Astrocyte (in vitro differentiated cells and primary cell): ENCODE measurements around the gene OR56A1.

ENCODE experiments used
- EZH2 ChIP-seq: IDR thresholded peaks from 2 replicates; pipeline ENCODE4 v1.6.1; 2012; ENCODE audit warnings: mild to moderate bottlenecking, low read length, inconsistent platforms; ENCODE audit not compliant: insufficient read depth
- TF ChIP-seq, protein P1 (sequence below): IDR thresholded peaks from 2 replicates; pipeline ENCODE4 v1.5.1; 2011; ENCODE audit warnings: low read depth, mild to moderate bottlenecking, inconsistent platforms, low read length, moderate library complexity; ENCODE audit not compliant: insufficient read depth

DNA sequence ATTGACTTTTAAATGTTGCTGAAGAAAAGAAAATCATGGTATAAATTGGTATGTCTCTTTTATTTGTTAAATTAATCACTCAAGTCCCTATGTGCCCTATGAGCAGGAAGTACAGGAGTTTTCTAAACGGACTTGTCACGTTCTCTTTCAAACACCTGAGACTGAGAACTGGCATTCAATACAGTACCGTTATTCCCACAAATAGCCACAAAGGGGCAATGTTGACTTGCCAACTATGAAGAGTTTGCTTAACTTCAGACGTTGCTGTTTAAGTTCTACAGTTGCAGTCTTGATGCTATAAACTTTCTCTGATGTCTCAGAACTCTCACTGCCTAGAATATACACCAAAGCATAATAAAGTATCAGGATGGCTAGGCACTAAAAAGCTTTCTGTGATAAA lies 7.6 kb downstream of the OR56A1 start:
- TF ChIP-seq, protein P1, sequence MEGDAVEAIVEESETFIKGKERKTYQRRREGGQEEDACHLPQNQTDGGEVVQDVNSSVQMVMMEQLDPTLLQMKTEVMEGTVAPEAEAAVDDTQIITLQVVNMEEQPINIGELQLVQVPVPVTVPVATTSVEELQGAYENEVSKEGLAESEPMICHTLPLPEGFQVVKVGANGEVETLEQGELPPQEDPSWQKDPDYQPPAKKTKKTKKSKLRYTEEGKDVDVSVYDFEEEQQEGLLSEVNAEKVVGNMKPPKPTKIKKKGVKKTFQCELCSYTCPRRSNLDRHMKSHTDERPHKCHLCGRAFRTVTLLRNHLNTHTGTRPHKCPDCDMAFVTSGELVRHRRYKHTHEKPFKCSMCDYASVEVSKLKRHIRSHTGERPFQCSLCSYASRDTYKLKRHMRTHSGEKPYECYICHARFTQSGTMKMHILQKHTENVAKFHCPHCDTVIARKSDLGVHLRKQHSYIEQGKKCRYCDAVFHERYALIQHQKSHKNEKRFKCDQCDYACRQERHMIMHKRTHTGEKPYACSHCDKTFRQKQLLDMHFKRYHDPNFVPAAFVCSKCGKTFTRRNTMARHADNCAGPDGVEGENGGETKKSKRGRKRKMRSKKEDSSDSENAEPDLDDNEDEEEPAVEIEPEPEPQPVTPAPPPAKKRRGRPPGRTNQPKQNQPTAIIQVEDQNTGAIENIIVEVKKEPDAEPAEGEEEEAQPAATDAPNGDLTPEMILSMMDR: peak; percentile 47
- no peak for TF ChIP-seq EZH2
